SW 1271 (cell line): ENCODE results near the gene EXOC4.

Experiments
- DNase-seq, 2 experiments: peaks; one replicate each; lab custom pipeline; 2025; lab: John Stamatoyannopoulos, UW

The EXOC4 gene

GRCh38 chr7:133428326-133428725 lies 175.4 kb downstream of the EXOC4 start:
- DNase-seq: no peak

- no peak for DNase-seq
These were observed 176.0 kb downstream of the EXOC4 start for GRCh38 chr7:133428876-133429275.

GRCh38 chr7:133429371-133429770 lies 176.5 kb downstream of the EXOC4 start:
- no peak for DNase-seq

- no peak for DNase-seq
These were observed 178.4 kb downstream of the EXOC4 start for GRCh38 chr7:133431134-133431724.

GRCh38 chr7:133433165-133433812 lies 180.4 kb downstream of the EXOC4 start:
- DNase-seq: no peak

- peak in 1 of 2 experiments; percentile 39 for DNase-seq
These were observed 181.5 kb downstream of the EXOC4 start for GRCh38 chr7:133434246-133434865.

GRCh38 chr7:133436014-133436428 lies 183.1 kb downstream of the EXOC4 start:
- no peak for DNase-seq

GRCh38 chr7:133437544-133437943 lies 184.7 kb downstream of the EXOC4 start:
- DNase-seq: no peak

GRCh38 chr7:133442818-133443217 lies 189.9 kb downstream of the EXOC4 start:
- no peak for DNase-seq

- DNase-seq: no peak
These were observed 192.7 kb downstream of the EXOC4 start for GRCh38 chr7:133445617-133446016.

GRCh38 chr7:133448012-133448411 lies 195.1 kb downstream of the EXOC4 start:
- no peak for DNase-seq

- DNase-seq: no peak
These were observed 199.7 kb downstream of the EXOC4 start for GRCh38 chr7:133452577-133452976.

GRCh38 chr7:133458688-133459087 lies 205.8 kb downstream of the EXOC4 start:
- no peak for DNase-seq

GRCh38 chr7:133461421-133461820 lies 208.5 kb downstream of the EXOC4 start:
- DNase-seq: no peak

- DNase-seq: no peak
These were observed 222.8 kb downstream of the EXOC4 start for GRCh38 chr7:133475655-133476054.

- DNase-seq: no peak
These were observed 224.9 kb downstream of the EXOC4 start for GRCh38 chr7:133477791-133478190.

GRCh38 chr7:133478591-133479135 lies 225.8 kb downstream of the EXOC4 start:
- DNase-seq: no peak

GRCh38 chr7:133479456-133480065 lies 226.7 kb downstream of the EXOC4 start:
- DNase-seq: no peak

GRCh38 chr7:133480868-133481267 lies 228.0 kb downstream of the EXOC4 start:
- DNase-seq: no peak

GRCh38 chr7:133481676-133482075 lies 228.8 kb downstream of the EXOC4 start:
- peak in 1 of 2 experiments; percentile 4 for DNase-seq

GRCh38 chr7:133482599-133482998 lies 229.7 kb downstream of the EXOC4 start:
- DNase-seq: no peak

GRCh38 chr7:133484086-133484485 lies 231.2 kb downstream of the EXOC4 start:
- no peak for DNase-seq

- DNase-seq: no peak
These were observed 237.0 kb downstream of the EXOC4 start for GRCh38 chr7:133489906-133490305.
